ENCODE results near the gene WNT3A.

Gene WNT3A

DNA sequence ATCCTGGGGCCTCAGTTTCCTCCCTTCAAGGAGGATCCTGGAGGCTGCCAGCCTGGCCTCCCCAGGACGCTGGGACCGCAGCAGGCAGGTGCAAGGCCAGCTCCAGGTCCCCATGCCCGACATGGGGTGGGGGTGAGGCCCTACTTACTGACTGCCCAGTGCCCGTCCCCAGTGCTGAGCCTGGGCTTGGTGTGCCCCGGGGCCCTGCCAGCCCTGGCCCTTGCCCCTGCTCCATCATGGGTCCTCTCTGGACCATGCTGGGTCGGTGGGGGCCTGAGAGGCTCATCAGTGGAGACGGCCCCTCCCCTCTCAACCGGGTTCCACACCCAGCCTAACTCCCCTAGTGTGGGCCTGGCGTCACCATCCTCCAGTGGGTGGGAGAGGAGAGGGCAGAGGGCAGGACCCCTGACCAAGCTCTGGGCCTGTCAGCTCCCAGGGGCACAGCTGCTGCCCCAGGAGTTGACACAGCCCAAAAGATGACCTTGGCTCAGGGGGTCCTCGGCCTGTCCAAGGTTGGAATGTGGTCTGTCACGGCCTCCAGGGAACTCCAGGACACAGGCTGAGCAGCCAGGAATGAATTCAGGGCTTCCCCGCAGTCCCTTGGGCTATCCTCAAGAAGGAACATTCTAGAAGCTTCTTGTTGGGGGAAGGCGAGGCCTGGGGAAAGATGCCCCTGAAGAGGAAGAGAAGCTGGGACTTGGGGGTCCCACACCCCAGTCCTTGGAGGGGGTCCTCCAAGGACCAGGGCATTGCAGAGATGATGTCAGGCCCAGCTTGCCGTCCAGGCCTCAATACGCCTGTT lies 58.1 kb downstream of the WNT3A start:
- Histone ChIP-seq H3K27me3 (ENCODE audit: insufficient read depth, poor library complexity, severe bottlenecking) (peaks cover 17% of the 10 kb centered on the region), H3K27ac (replicated peaks) (no peak overlapping the region), H3K4me3 (replicated peaks; ENCODE audit: insufficient read depth, low read length) (no peak overlapping the region)
- no peak for DNase-seq (ENCODE audit: low read depth in 1 of 2, low spot score in 1 of 2)
- TF ChIP-seq, protein P1, sequence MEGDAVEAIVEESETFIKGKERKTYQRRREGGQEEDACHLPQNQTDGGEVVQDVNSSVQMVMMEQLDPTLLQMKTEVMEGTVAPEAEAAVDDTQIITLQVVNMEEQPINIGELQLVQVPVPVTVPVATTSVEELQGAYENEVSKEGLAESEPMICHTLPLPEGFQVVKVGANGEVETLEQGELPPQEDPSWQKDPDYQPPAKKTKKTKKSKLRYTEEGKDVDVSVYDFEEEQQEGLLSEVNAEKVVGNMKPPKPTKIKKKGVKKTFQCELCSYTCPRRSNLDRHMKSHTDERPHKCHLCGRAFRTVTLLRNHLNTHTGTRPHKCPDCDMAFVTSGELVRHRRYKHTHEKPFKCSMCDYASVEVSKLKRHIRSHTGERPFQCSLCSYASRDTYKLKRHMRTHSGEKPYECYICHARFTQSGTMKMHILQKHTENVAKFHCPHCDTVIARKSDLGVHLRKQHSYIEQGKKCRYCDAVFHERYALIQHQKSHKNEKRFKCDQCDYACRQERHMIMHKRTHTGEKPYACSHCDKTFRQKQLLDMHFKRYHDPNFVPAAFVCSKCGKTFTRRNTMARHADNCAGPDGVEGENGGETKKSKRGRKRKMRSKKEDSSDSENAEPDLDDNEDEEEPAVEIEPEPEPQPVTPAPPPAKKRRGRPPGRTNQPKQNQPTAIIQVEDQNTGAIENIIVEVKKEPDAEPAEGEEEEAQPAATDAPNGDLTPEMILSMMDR (IDR thresholded peaks at IDR 0.05; ENCODE audit: insufficient read depth, low read length) = no peak
- TF ChIP-seq GABPA (IDR thresholded peaks at IDR 0.05; ENCODE audit: low read depth) = no peak
- TF ChIP-seq, protein P2, sequence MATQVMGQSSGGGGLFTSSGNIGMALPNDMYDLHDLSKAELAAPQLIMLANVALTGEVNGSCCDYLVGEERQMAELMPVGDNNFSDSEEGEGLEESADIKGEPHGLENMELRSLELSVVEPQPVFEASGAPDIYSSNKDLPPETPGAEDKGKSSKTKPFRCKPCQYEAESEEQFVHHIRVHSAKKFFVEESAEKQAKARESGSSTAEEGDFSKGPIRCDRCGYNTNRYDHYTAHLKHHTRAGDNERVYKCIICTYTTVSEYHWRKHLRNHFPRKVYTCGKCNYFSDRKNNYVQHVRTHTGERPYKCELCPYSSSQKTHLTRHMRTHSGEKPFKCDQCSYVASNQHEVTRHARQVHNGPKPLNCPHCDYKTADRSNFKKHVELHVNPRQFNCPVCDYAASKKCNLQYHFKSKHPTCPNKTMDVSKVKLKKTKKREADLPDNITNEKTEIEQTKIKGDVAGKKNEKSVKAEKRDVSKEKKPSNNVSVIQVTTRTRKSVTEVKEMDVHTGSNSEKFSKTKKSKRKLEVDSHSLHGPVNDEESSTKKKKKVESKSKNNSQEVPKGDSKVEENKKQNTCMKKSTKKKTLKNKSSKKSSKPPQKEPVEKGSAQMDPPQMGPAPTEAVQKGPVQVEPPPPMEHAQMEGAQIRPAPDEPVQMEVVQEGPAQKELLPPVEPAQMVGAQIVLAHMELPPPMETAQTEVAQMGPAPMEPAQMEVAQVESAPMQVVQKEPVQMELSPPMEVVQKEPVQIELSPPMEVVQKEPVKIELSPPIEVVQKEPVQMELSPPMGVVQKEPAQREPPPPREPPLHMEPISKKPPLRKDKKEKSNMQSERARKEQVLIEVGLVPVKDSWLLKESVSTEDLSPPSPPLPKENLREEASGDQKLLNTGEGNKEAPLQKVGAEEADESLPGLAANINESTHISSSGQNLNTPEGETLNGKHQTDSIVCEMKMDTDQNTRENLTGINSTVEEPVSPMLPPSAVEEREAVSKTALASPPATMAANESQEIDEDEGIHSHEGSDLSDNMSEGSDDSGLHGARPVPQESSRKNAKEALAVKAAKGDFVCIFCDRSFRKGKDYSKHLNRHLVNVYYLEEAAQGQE (IDR thresholded peaks at IDR 0.05; ENCODE audit: insufficient replicate concordance, low read depth) = no peak
- no peak for TF ChIP-seq SPI1 (IDR thresholded peaks at IDR 0.05; ENCODE audit: borderline replicate concordance, low read depth)
- no peak for TF ChIP-seq POLR2AphosphoS5 (IDR thresholded peaks at IDR 0.05; ENCODE audit: low read depth)

DNA sequence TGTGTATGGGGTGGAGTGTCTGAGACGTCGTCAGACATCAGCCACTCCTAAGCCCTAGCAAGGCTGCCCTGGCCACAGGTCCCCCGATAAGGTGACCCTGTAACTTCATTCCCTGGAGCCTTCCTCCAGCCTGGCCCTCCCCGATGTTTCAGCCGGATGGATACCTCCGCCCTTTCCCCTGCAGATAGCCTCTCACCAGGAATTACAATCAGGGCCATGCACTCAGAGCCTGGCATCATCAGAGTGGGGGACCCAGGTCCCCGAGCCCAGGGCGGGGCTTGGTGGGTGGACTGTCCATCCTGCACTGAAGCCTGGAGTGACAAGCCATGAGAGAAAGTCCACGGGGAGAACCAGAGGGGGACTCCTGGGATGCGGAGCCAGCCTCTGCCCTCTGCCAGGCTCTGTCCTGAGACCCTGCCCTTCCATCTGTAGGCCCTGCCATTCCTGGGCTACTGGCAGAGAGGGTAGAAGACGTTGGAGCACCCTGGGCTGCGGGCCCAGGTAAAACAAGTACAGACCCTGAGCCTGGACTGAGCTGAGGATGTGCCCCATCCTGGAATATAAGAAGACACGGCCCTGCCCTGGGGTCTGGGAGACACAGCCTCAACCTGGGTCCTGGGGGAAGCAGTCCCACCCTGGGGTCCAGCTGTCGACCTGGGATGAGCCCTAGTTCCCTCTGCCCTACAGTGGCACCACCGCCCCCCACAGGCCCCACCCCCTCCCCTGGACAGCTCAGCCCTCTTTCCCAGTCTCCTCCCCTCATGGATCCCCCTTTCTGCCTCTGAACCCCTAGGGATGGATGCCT lies 58.9 kb downstream of the WNT3A start:
- TF ChIP-seq POLR2AphosphoS5 (IDR thresholded peaks at IDR 0.05; ENCODE audit: low read depth) (no peak), GABPA (IDR thresholded peaks at IDR 0.05; ENCODE audit: low read depth) (no peak), SPI1 (IDR thresholded peaks at IDR 0.05; ENCODE audit: borderline replicate concordance, low read depth) (no peak)
- TF ChIP-seq, protein P1 (IDR thresholded peaks at IDR 0.05; ENCODE audit: insufficient read depth, low read length) = no peak
- TF ChIP-seq, protein P2 (IDR thresholded peaks at IDR 0.05; ENCODE audit: insufficient replicate concordance, low read depth) = no peak
- Histone ChIP-seq H3K4me3 (replicated peaks; ENCODE audit: insufficient read depth, low read length) (no peak overlapping the region), H3K27me3 (ENCODE audit: insufficient read depth, poor library complexity, severe bottlenecking) (peaks cover 9% of the 10 kb centered on the region), H3K27ac (replicated peaks) (no peak overlapping the region)
- DNase-seq (ENCODE audit: low read depth in 1 of 2, low spot score in 1 of 2) = no peak

DNA sequence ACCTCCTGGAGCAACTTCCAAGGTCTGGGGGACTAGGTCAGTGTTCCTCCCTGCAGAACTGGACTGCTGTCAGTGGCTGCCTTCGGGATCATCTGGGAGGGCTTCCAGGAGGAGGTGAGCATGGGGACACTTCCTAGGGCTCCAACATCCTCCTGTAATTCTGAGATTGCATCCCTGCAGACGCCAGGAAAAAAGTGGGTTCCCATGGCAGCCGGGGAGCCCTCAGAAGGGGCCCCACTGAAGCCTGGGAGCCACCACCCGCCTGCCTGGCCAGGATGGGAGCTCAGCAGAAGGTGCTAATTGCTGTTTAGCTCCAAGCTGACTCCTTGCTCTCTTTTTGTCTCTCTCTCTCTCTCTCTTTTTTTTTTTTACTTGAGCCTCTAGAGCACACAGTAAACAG lies 59.6 kb downstream of the WNT3A start:
- no peak overlapping the region for H3K27ac ChIP-seq (replicated peaks)
- no peak for DNase-seq (ENCODE audit: low read depth in 1 of 2, low spot score in 1 of 2)
- peaks cover 3% of the 10 kb centered on the region for H3K27me3 ChIP-seq (ENCODE audit: insufficient read depth, poor library complexity, severe bottlenecking)
- H3K4me3 ChIP-seq (replicated peaks; ENCODE audit: insufficient read depth, low read length) = no peak overlapping the region
- TF ChIP-seq, protein P2 (IDR thresholded peaks at IDR 0.05; ENCODE audit: insufficient replicate concordance, low read depth) = no peak
- TF ChIP-seq POLR2AphosphoS5 (IDR thresholded peaks at IDR 0.05; ENCODE audit: low read depth) = no peak
- TF ChIP-seq GABPA (IDR thresholded peaks at IDR 0.05; ENCODE audit: low read depth) = no peak
- TF ChIP-seq, protein P1 (IDR thresholded peaks at IDR 0.05; ENCODE audit: insufficient read depth, low read length) = no peak
- TF ChIP-seq SPI1 (IDR thresholded peaks at IDR 0.05; ENCODE audit: borderline replicate concordance, low read depth) = no peak

Data from HL-60 (cell line).